NCI-H2081 treated with DMSO at 0.1 percent for 48 hours (cell line): ENCODE results near the gene CENPA.
"Not testable (repeated sequence)": the region's sequence is repeated elsewhere in the genome, so short reads cannot be mapped to it uniquely, and the experiment has no call there.

Source experiments
- DNase-seq: peaks from one replicate; lab custom pipeline; 2025; lab: John Stamatoyannopoulos, UW

The CENPA gene

GRCh38 chr2:26792720-26793119 is 6.9 kb downstream of the CENPA start:
- no peak for DNase-seq

GRCh38 chr2:26793518-26793917 is 7.7 kb downstream of the CENPA start:
- no peak for DNase-seq

- DNase-seq = not testable (repeated sequence)
Measured at GRCh38 chr2:26795135-26795534, 9.3 kb downstream of the CENPA start.

GRCh38 chr2:26801328-26801727 is 15.5 kb downstream of the CENPA start:
- DNase-seq = no peak

GRCh38 chr2:26801796-26802195 is 15.9 kb downstream of the CENPA start:
- DNase-seq = no peak

GRCh38 chr2:26805241-26805676 is 19.4 kb downstream of the CENPA start:
- no peak for DNase-seq

GRCh38 chr2:26807788-26808460 is 22.1 kb downstream of the CENPA start:
- DNase-seq = no peak

GRCh38 chr2:26809211-26809610 is 23.4 kb downstream of the CENPA start:
- DNase-seq = no peak

GRCh38 chr2:26809876-26810577 is 24.2 kb downstream of the CENPA start:
- DNase-seq = no peak

GRCh38 chr2:26811261-26811660 is 25.4 kb downstream of the CENPA start:
- DNase-seq = no peak

- DNase-seq = no peak
Measured at GRCh38 chr2:26811791-26812694, 26.2 kb downstream of the CENPA start.

- no peak for DNase-seq
Measured at GRCh38 chr2:26812731-26813130, 26.9 kb downstream of the CENPA start.

GRCh38 chr2:26814072-26814765 is 28.4 kb downstream of the CENPA start:
- not testable (repeated sequence) for DNase-seq

- no peak for DNase-seq
Measured at GRCh38 chr2:26816893-26817292, 31.0 kb downstream of the CENPA start.

GRCh38 chr2:26818255-26818654 is 32.4 kb downstream of the CENPA start:
- no peak for DNase-seq

GRCh38 chr2:26818972-26819371 is 33.1 kb downstream of the CENPA start:
- DNase-seq = no peak

- DNase-seq = no peak
Measured at GRCh38 chr2:26820932-26821331, 35.1 kb downstream of the CENPA start.

GRCh38 chr2:26822877-26823276 is 37.0 kb downstream of the CENPA start:
- no peak for DNase-seq

- no peak for DNase-seq
Measured at GRCh38 chr2:26838121-26838906, 52.5 kb downstream of the CENPA start.

- no peak for DNase-seq
Measured at GRCh38 chr2:26840937-26841610, 55.2 kb downstream of the CENPA start.

GRCh38 chr2:26843041-26843440 is 57.2 kb downstream of the CENPA start:
- DNase-seq = no peak
